Measurements from ENCODE around the gene NLRP6. TPM values are rescaled to one million over a fixed set of nuclear protein-coding genes. Genes with fewer than 3 reads are reported as not detected.
A peak's percentile ranks its signal among the peaks of the same experiment; 100 is the strongest.

Gene NLRP6
- total and polyA plus RNA-seq, 12 donors, result 0.07 to 0.25 (median 0.10) TPM; not detected in 6

- ATAC-seq, result peak in 6 of 8 donors; percentile 4 to 61 (median 20)
- 69 to 71% methylated on average over 30 of the region's 30 CpGs for WGBS, 2 donors
- H3K36me3 ChIP-seq, result no peaks in the 10 kb centered on the region
- H3K27ac ChIP-seq, result peak overlapping the region; percentile 90 to 98 (median 96)
- H3K4me3 ChIP-seq, result peak overlapping the region in 4 of 10 donors; percentile 12 to 39 (median 15)
- peak in 1 of 2 donors; percentile 38 for DNase-seq
- intact Hi-C loops (cut with DNase I), result no loop called here
- no peaks in the 10 kb centered on the region for H3K27me3 ChIP-seq
- H3K4me1 ChIP-seq, result peaks cover 15 to 55% (median 42%) of the 10 kb centered on the region in 9 donors
- H3K9me3 ChIP-seq, result no peaks in the 10 kb centered on the region
- no peak for TF ChIP-seq CTCF (IDR thresholded peaks at IDR 0.05)
Measured at GRCh38 chr11:325796-326591, 47.8 kb downstream of the NLRP6 start.

- Histone ChIP-seq H3K4me3 (peak overlapping the region in 4 of 10 donors; percentile 12 to 39 (median 15)), H3K27me3 (no peaks in the 10 kb centered on the region)
Measured at GRCh38 chr11:326592-326841, 48.3 kb downstream of the NLRP6 start.

GRCh38 chr11:326842-327580 is 48.8 kb downstream of the NLRP6 start:
- peaks cover 15 to 61% (median 42%) of the 10 kb centered on the region in 9 donors for H3K4me1 ChIP-seq
- DNase-seq (peak; percentile 84 to 93), ATAC-seq (peak; percentile 81 to 95 (median 92))
- no peaks in the 10 kb centered on the region for H3K36me3 ChIP-seq
- no peaks in the 10 kb centered on the region for H3K9me3 ChIP-seq
- intact Hi-C loops (cut with DNase I), result no loop called here
- no peaks in the 10 kb centered on the region for H3K27me3 ChIP-seq
- H3K4me3 ChIP-seq, result peak overlapping the region in 6 of 10 donors; percentile 16 to 39 (median 26)
- H3K27ac ChIP-seq, result peak overlapping the region; percentile 90 to 98 (median 96)
- TF ChIP-seq CTCF (IDR thresholded peaks at IDR 0.05), result no peak
- 20 to 40% methylated on average over 19 of the region's 19 CpGs for WGBS, 2 donors

More at GRCh38 chr11:326592-326841, 48.3 kb downstream of the NLRP6 start:
- no peak for TF ChIP-seq CTCF (IDR thresholded peaks at IDR 0.05)
- ATAC-seq, result peak in 2 of 8 donors; percentile 4 to 23
- no peaks in the 10 kb centered on the region for H3K36me3 ChIP-seq
- H3K4me1 ChIP-seq, result peaks cover 15 to 58% (median 42%) of the 10 kb centered on the region in 9 donors
- intact Hi-C loops (cut with DNase I), result no loop called here
- 57 to 62% methylated on average over 6 of the region's 6 CpGs for WGBS, 2 donors
- H3K9me3 ChIP-seq, result no peaks in the 10 kb centered on the region
- DNase-seq, result no peak
- peak overlapping the region; percentile 90 to 98 (median 96) for H3K27ac ChIP-seq

- 96 to 98% methylated on average over 3 of the region's 3 CpGs for WGBS, 2 donors
- intact Hi-C loops (cut with DNase I), result no loop called here
- Histone ChIP-seq H3K27me3 (no peaks in the 10 kb centered on the region), H3K27ac (peak overlapping the region; percentile 90 to 98 (median 96)), H3K9me3 (no peaks in the 10 kb centered on the region), H3K4me3 (peak overlapping the region in 5 of 10 donors; percentile 22 to 39 (median 26)), H3K4me1 (peaks cover 15 to 60% (median 42%) of the 10 kb centered on the region in 9 donors), H3K36me3 (no peaks in the 10 kb centered on the region)
- ATAC-seq (no peak), DNase-seq (no peak)
- TF ChIP-seq CTCF (IDR thresholded peaks at IDR 0.05), result no peak
Measured at GRCh38 chr11:327581-327923, 49.3 kb downstream of the NLRP6 start.
